ENCODE data around the gene EYS.

EYS gene

DNA sequence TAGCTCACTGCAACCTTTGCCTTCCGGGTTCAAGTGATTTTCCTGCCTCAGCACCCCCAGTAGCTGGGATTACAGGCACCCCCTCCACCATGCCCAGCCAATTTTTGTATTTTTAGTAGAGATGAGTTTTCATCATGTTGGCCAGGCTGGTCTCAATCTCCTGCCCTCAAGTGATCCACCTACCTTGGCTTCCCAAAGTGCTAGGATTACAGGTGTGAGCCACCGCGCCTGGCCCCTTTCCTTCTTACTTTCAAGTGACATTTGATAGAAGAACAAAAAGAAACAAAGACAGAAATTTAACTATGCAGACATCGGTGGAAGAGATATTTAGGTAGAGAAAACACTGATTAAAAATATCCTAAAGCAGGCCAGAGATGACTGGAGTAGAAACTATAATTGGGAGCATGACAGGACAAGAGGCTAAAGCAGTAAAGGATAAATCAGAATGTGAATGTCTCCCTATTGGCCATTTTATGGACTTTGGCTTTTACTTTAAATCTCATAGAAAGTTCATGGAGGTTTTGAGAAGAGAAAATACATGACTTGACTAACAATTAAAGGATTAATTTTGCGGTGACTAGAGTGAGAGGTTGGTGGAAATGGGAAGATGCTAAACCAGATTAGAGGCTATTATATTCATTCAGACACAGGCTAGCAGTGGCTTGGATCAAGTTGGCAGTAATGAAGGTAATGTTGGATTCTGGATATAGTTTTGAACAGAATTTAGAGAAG, 2.2 kb upstream of the EYS start:
- DNase-seq = no peak
- Mint-ChIP-seq H3K27me3 (ENCODE audit: low read depth, poor library complexity) (no peaks in the 10 kb centered on the region), H3K9me3 (no peaks in the 10 kb centered on the region), H3K4me3 (no peak overlapping the region), H3K27ac (no peak overlapping the region), H3K4me1 (peaks cover 7% of the 10 kb centered on the region), H3K36me3 (ENCODE audit: low read depth) (no peaks in the 10 kb centered on the region)
- TF ChIP-seq, protein P1, sequence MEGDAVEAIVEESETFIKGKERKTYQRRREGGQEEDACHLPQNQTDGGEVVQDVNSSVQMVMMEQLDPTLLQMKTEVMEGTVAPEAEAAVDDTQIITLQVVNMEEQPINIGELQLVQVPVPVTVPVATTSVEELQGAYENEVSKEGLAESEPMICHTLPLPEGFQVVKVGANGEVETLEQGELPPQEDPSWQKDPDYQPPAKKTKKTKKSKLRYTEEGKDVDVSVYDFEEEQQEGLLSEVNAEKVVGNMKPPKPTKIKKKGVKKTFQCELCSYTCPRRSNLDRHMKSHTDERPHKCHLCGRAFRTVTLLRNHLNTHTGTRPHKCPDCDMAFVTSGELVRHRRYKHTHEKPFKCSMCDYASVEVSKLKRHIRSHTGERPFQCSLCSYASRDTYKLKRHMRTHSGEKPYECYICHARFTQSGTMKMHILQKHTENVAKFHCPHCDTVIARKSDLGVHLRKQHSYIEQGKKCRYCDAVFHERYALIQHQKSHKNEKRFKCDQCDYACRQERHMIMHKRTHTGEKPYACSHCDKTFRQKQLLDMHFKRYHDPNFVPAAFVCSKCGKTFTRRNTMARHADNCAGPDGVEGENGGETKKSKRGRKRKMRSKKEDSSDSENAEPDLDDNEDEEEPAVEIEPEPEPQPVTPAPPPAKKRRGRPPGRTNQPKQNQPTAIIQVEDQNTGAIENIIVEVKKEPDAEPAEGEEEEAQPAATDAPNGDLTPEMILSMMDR (IDR thresholded peaks at IDR 0.05) = no peak

DNA sequence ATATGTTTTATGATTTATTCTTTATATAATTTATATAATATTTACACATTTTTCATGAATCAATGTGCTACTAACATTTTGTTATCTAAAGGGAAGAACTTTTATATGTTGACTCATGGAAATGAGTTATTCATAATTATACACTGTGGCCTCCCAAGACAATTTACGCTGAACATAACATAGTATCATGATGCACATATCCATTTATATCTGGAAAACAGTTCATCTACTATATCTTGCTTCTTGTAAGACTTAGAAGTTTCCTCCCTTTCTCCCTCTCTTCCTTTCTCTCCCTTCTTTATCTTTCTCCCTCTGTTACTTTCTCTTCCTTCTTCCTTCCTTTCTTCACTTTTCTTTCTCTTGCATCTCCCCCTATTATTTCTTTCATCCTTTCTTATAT, 1.1 kb upstream of the EYS start:
- Mint-ChIP-seq H3K36me3 (ENCODE audit: low read depth) (no peaks in the 10 kb centered on the region), H3K27me3 (ENCODE audit: low read depth, poor library complexity) (no peaks in the 10 kb centered on the region)
- TF ChIP-seq, protein P1 (IDR thresholded peaks at IDR 0.05) = no peak

DNA sequence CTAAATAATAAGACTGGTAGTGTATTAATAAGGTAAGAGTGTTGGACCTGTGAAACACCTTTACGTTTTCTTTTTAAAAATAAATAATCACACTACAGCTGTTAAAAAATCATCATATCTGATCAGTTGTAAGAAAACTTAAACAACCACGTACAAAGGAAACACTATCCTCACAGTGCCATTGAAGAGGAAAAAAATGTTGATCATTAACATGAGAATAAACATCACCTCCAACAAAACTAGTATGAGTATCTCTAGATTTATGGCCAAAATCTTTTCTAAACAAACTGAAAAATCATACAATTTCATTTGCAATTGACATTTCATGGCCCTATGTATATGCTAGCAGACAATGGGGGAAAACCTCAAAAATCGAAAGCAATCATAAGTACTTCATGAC, 590 bp downstream of the EYS start:
- TF ChIP-seq, protein P1 (IDR thresholded peaks at IDR 0.05) = no peak
- H3K4me1 Mint-ChIP-seq = no peaks in the 10 kb centered on the region
- no peak for DNase-seq
- H3K9me3 Mint-ChIP-seq = no peaks in the 10 kb centered on the region
- H3K36me3 Mint-ChIP-seq (ENCODE audit: low read depth) = no peaks in the 10 kb centered on the region
- H3K27me3 Mint-ChIP-seq (ENCODE audit: low read depth, poor library complexity) = no peaks in the 10 kb centered on the region
- no peak overlapping the region for H3K4me3 Mint-ChIP-seq
- no peak overlapping the region for H3K27ac Mint-ChIP-seq

More for the DNA sequence above, 1.1 kb upstream of the EYS start:
- H3K4me3 Mint-ChIP-seq = no peak overlapping the region
- H3K9me3 Mint-ChIP-seq = no peaks in the 10 kb centered on the region
- H3K27ac Mint-ChIP-seq = no peak overlapping the region
- DNase-seq = no peak
- no peaks in the 10 kb centered on the region for H3K4me1 Mint-ChIP-seq

DNA sequence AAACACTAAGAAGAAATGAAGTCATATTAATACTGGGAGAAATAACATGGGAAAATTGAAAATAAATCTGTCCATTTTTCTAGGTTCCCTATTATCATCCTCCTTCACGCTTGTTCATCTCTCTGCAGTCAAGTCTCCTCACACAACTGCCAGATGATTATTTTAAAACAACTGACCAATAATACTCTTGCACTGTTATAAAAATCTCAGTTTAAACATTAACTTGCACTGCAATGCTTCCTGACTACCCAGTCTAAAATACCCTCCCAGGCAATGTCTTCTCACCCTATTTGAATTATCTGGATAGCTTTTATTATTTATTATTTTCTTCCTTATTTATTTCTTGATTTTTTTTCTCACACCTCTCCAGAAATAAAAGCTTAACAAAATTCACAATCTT, 5.7 kb downstream of the EYS start:
- no peak for DNase-seq
- Mint-ChIP-seq H3K27me3 (ENCODE audit: low read depth, poor library complexity) (no peaks in the 10 kb centered on the region), H3K36me3 (ENCODE audit: low read depth) (no peaks in the 10 kb centered on the region), H3K4me1 (no peaks in the 10 kb centered on the region), H3K9me3 (no peaks in the 10 kb centered on the region), H3K27ac (no peak overlapping the region), H3K4me3 (no peak overlapping the region)
- TF ChIP-seq, protein P1 (IDR thresholded peaks at IDR 0.05) = no peak

DNA sequence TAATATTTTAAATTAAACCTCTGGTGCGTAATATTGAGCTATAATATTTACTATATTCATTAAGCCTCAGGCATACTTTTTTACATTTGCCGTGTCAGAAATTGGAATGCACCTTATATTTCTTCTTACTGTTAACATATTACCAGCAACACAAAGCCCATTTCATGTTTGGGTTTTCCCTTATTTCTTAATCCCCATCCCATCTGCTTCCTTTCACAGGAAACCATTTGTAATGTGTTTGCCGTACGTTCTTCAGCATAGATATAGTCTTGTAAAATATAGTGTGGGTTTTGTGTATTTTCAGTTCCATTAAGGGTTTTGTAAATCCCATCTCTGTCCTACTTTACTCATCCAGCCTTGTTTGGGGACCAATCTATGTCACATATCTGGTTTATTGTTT, 6.5 kb downstream of the EYS start:
- no peak for DNase-seq
- Mint-ChIP-seq H3K36me3 (ENCODE audit: low read depth) (no peaks in the 10 kb centered on the region), H3K27me3 (ENCODE audit: low read depth, poor library complexity) (no peaks in the 10 kb centered on the region), H3K4me3 (no peak overlapping the region), H3K9me3 (no peaks in the 10 kb centered on the region), H3K27ac (no peak overlapping the region), H3K4me1 (no peaks in the 10 kb centered on the region)
- TF ChIP-seq, protein P1 (IDR thresholded peaks at IDR 0.05) = no peak

DNA sequence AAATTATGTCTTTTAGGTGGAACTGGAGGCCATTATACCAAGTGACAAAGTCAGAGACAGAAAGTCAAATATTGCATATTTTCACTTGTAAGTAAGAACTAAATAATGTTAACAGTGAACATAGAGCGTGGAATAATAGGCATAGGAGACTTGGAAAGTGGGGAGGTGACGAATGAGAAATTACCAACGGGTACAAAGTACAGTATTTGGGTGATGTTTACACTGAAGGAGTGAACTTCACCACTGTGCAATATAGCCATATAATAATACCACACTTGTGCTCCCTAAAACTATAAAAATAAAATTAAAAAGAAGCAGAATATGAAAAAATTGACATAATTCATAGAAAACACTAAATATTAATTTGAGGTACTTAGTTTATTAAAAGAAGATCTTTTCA, 14.9 kb downstream of the EYS start:
- peaks cover 6% of the 10 kb centered on the region for H3K9me3 Mint-ChIP-seq
- DNase-seq = no peak
- no peaks in the 10 kb centered on the region for H3K4me1 Mint-ChIP-seq
- no peaks in the 10 kb centered on the region for H3K36me3 Mint-ChIP-seq (ENCODE audit: low read depth)
- no peak overlapping the region for H3K4me3 Mint-ChIP-seq
- TF ChIP-seq, protein P1 (IDR thresholded peaks at IDR 0.05) = no peak
- no peak overlapping the region for H3K27ac Mint-ChIP-seq
- no peaks in the 10 kb centered on the region for H3K27me3 Mint-ChIP-seq (ENCODE audit: low read depth, poor library complexity)
